Measurements from ENCODE around the gene BNIP5. TPM values are rescaled to one million over a fixed set of nuclear protein-coding genes. Genes with fewer than 3 reads are reported as not detected.

Gene BNIP5
- total RNA-seq, 1 experiment from 2014 or later = not detected

DNA sequence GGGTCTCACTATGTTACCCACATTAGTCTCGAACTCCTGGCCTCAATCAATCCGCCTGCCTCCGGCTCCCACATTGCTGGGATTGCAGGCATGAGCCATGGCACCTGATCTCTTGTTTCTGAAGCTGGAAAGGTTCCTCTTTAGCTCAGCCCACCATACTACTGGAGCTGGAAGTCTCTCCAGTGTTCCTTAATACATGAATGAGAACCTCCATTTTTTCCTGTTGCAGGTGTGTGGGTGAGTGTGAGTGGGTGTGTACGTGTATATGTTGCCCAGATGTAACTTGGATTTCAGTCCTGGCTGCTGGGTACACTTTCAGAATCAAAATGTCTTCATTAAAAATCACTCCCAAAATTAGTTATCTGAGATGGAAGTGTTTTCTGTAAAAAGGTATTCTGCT, 55.7 kb downstream of the BNIP5 start:
- TF ChIP-seq, protein P1, sequence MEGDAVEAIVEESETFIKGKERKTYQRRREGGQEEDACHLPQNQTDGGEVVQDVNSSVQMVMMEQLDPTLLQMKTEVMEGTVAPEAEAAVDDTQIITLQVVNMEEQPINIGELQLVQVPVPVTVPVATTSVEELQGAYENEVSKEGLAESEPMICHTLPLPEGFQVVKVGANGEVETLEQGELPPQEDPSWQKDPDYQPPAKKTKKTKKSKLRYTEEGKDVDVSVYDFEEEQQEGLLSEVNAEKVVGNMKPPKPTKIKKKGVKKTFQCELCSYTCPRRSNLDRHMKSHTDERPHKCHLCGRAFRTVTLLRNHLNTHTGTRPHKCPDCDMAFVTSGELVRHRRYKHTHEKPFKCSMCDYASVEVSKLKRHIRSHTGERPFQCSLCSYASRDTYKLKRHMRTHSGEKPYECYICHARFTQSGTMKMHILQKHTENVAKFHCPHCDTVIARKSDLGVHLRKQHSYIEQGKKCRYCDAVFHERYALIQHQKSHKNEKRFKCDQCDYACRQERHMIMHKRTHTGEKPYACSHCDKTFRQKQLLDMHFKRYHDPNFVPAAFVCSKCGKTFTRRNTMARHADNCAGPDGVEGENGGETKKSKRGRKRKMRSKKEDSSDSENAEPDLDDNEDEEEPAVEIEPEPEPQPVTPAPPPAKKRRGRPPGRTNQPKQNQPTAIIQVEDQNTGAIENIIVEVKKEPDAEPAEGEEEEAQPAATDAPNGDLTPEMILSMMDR (conservative IDR thresholded peaks at IDR 0.05; ENCODE audit: low read depth, low read length) = no peak
- no peak for TF ChIP-seq EZH2 (IDR thresholded peaks at IDR 0.05; ENCODE audit: borderline replicate concordance, low read depth, low read length, poor library complexity, severe bottlenecking)
- Histone ChIP-seq H3K9me3 (ENCODE audit: low read depth, low read length, poor library complexity, severe bottlenecking) (no peaks in the 10 kb centered on the region), H3K4me3 (ENCODE audit: low read depth, low read length, poor library complexity, severe bottlenecking) (no peak overlapping the region), H3K27me3 (replicated peaks; ENCODE audit: insufficient read depth, low read depth, low read length, poor library complexity) (peaks cover 28% of the 10 kb centered on the region), H3K27ac (ENCODE audit: low read depth, low read length, poor library complexity, severe bottlenecking) (no peak overlapping the region), H3K36me3 (ENCODE audit: insufficient read depth, low read length, poor library complexity, severe bottlenecking) (no peaks in the 10 kb centered on the region), H3K4me1 (ENCODE audit: insufficient read depth, low read length, poor library complexity, severe bottlenecking) (no peaks in the 10 kb centered on the region)
- POLR2A ChIA-PET (ENCODE audit: low non-redundant PET) = no interaction called here
- CTCF ChIA-PET = no interaction called here
- DNase-seq (ENCODE audit: low spot score) = no peak
- intact Hi-C loops (cut with micrococcal nuclease; ENCODE audit: unreplicated experiment) = no loop called here
- BruUV-seq (replicated peaks) = no TSS peak

DNA sequence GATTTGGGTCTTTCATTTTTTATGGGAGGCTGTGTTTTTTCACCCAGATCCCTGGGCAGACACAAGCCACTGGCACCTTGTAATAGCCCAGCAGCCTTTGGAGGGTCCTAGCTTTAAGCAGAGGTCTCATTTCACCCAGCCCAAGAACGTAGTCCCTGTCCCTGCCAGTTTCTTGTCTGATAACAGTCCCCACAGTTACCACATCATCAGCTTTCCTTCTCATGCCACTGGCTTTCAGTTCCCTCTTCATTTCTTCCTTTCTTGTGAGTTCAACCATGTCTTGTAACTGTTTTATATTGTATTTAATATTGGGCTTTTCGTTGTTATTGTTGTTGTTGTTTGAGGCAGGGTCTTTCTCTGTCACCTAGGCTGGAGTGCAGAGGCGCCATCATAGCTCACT, 56.2 kb downstream of the BNIP5 start:
- no peak for TF ChIP-seq EZH2 (IDR thresholded peaks at IDR 0.05; ENCODE audit: borderline replicate concordance, low read depth, low read length, poor library complexity, severe bottlenecking)
- TF ChIP-seq, protein P1 (conservative IDR thresholded peaks at IDR 0.05; ENCODE audit: low read depth, low read length) = no peak
- no peak for DNase-seq (ENCODE audit: low spot score)
- H3K36me3 ChIP-seq (ENCODE audit: insufficient read depth, low read length, poor library complexity, severe bottlenecking) = no peaks in the 10 kb centered on the region
- peaks cover 23% of the 10 kb centered on the region for H3K27me3 ChIP-seq (replicated peaks; ENCODE audit: insufficient read depth, low read depth, low read length, poor library complexity)
- ChIA-PET POLR2A (ENCODE audit: low non-redundant PET) (no interaction called here), CTCF (no interaction called here)
- H3K27ac ChIP-seq (ENCODE audit: low read depth, low read length, poor library complexity, severe bottlenecking) = no peak overlapping the region
- no peaks in the 10 kb centered on the region for H3K4me1 ChIP-seq (ENCODE audit: insufficient read depth, low read length, poor library complexity, severe bottlenecking)
- intact Hi-C loops (cut with micrococcal nuclease; ENCODE audit: unreplicated experiment) = no loop called here
- no TSS peak for BruUV-seq (replicated peaks)
- no peaks in the 10 kb centered on the region for H3K9me3 ChIP-seq (ENCODE audit: low read depth, low read length, poor library complexity, severe bottlenecking)
- H3K4me3 ChIP-seq (ENCODE audit: low read depth, low read length, poor library complexity, severe bottlenecking) = no peak overlapping the region

DNA sequence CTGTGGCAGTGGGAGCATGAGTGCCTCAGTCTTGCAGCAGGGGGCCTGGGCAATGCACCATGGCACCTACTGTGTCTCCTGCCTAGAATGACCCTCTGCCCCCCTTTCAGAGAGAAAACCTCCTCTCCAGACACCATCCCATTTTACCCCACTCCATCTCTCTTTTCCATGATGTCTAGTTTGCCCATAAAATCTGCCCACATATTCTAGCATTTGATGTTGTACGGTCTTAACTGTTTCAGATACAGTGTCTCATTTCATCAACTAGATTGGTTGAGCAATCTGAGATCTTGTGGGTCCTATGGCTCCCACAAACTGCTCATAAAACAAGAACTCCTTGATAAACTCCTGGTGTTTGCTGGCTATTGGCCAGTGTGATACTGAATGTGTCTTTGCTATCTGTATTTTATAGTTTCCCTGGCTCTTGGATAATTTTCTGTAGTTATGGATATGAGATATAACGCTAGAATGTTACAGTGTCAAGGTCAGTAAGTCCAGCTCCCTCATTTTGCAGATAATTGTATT, 58.7 kb downstream of the BNIP5 start:
- Histone ChIP-seq H3K4me1 (ENCODE audit: insufficient read depth, low read length, poor library complexity, severe bottlenecking) (no peaks in the 10 kb centered on the region), H3K27me3 (replicated peaks; ENCODE audit: insufficient read depth, low read depth, low read length, poor library complexity) (no peaks in the 10 kb centered on the region), H3K9me3 (ENCODE audit: low read depth, low read length, poor library complexity, severe bottlenecking) (no peaks in the 10 kb centered on the region), H3K4me3 (ENCODE audit: low read depth, low read length, poor library complexity, severe bottlenecking) (no peak overlapping the region), H3K27ac (ENCODE audit: low read depth, low read length, poor library complexity, severe bottlenecking) (no peak overlapping the region), H3K36me3 (ENCODE audit: insufficient read depth, low read length, poor library complexity, severe bottlenecking) (no peaks in the 10 kb centered on the region)
- ChIA-PET CTCF (no interaction called here), POLR2A (ENCODE audit: low non-redundant PET) (no interaction called here)
- no peak for DNase-seq (ENCODE audit: low spot score)
- BruUV-seq (replicated peaks) = no TSS peak
- intact Hi-C loops (cut with micrococcal nuclease; ENCODE audit: unreplicated experiment) = no loop called here
- TF ChIP-seq, protein P1 (conservative IDR thresholded peaks at IDR 0.05; ENCODE audit: low read depth, low read length) = no peak
- TF ChIP-seq EZH2 (IDR thresholded peaks at IDR 0.05; ENCODE audit: borderline replicate concordance, low read depth, low read length, poor library complexity, severe bottlenecking) = no peak
